Mesendoderm (in vitro differentiated cells): ENCODE data around the gene VAT1.

Experiments
- DNase-seq: peaks from one replicate; pipeline ENCODE4 v3.0.0; 2013
- H2AK5ac ChIP-seq: 2 replicates; pipeline ENCODE4 v1.6.1; 2013; ENCODE audit warnings: low read length, inconsistent platforms
- H2BK120ac ChIP-seq: 2 replicates; pipeline ENCODE4 v1.6.1; 2013; ENCODE audit warnings: low read depth, mild to moderate bottlenecking, low read length, moderate library complexity, mixed read lengths
- H2BK15ac ChIP-seq: replicated peaks from 2 replicates; pipeline ENCODE4 v1.6.1; 2013; ENCODE audit warnings: low read depth, mild to moderate bottlenecking, moderate library complexity
- H2BK5ac ChIP-seq: 2 replicates; pipeline ENCODE4 v1.6.1; 2013; ENCODE audit warnings: low read length, inconsistent platforms
- H3K18ac ChIP-seq: 2 replicates; pipeline ENCODE4 v1.6.1; 2013; ENCODE audit warnings: mild to moderate bottlenecking, low read length, mixed read lengths
- H3K23ac ChIP-seq: one replicate; pipeline ENCODE4 v1.6.1; 2013; ENCODE audit warnings: low read length
- H3K27ac ChIP-seq: 2 replicates; pipeline ENCODE4 v1.5.1; 2013; ENCODE audit warnings: low read depth, mild to moderate bottlenecking, inconsistent platforms, low read length, moderate library complexity
- H3K27me3 ChIP-seq: 2 replicates; pipeline ENCODE4 v1.6.1; 2013; ENCODE audit warnings: low read length, control low read depth, mild to moderate bottlenecking, inconsistent platforms; ENCODE audit not compliant: insufficient read depth, poor library complexity
- H3K36me3 ChIP-seq: 2 replicates; pipeline ENCODE4 v1.6.1; 2013; ENCODE audit warnings: low read length, inconsistent platforms; ENCODE audit not compliant: control insufficient read depth, insufficient read depth
- H3K4ac ChIP-seq: one replicate; pipeline ENCODE4 v1.6.1; 2013; ENCODE audit warnings: low read depth, mild to moderate bottlenecking, low read length, moderate library complexity
- H3K4me1 ChIP-seq: 2 replicates; pipeline ENCODE4 v1.6.1; 2013; ENCODE audit warnings: low read depth, low read length, inconsistent platforms; ENCODE audit not compliant: control insufficient read depth
- H3K4me2 ChIP-seq: 2 replicates; pipeline ENCODE4 v1.6.1; 2013; ENCODE audit warnings: low read length
- H3K4me3 ChIP-seq: 2 replicates; pipeline ENCODE4 v1.5.1; 2013; ENCODE audit warnings: mild to moderate bottlenecking, low read length
- H3K56ac ChIP-seq: one replicate; pipeline ENCODE4 v1.6.1; 2013; ENCODE audit warnings: low read length
- H3K79me1 ChIP-seq: 2 replicates; pipeline ENCODE4 v1.6.1; 2013; ENCODE audit warnings: low read length, inconsistent platforms
- H3K79me2 ChIP-seq: 2 replicates; pipeline ENCODE4 v1.6.1; 2013; ENCODE audit warnings: mild to moderate bottlenecking, low read length; ENCODE audit not compliant: control insufficient read depth, insufficient read depth
- H3K9ac ChIP-seq: 2 replicates; pipeline ENCODE4 v1.6.1; 2013; ENCODE audit warnings: low read length, inconsistent platforms
- H4K5ac ChIP-seq: one replicate; pipeline ENCODE4 v1.6.1; 2013; ENCODE audit warnings: low read length
- H4K8ac ChIP-seq: one replicate; pipeline ENCODE4 v1.6.1; 2013; ENCODE audit warnings: low read depth, mild to moderate bottlenecking, control low read depth, low read length, moderate library complexity
- WGBS: extraction: QIAGEN DNeasy Blood & Tissue Kit; methylation state at CpG from one replicate; pipeline ENCODE4 v1.1.7; 2013; ENCODE audit warnings: low lambda C conversion rate, missing lambda C conversion rate; ENCODE audit not compliant: insufficient coverage; ENCODE audit errors: extremely low coverage; 5-methylcytosine and 5-hydroxymethylcytosine counted together

The VAT1 gene

GRCh38 chr17:43042025-43042628 lies 19.9 kb upstream of the VAT1 start:
- H4K8ac ChIP-seq: no peak overlapping the region
- no peak overlapping the region for H3K4me3 ChIP-seq
- peak overlapping the region; percentile 53 for H3K27ac ChIP-seq
- peak overlapping the region; percentile 40 for H2BK5ac ChIP-seq
- H3K23ac ChIP-seq: no peak overlapping the region
- no peak overlapping the region for H4K5ac ChIP-seq
- H3K4me1 ChIP-seq: peaks cover 15% of the 10 kb centered on the region
- H2BK15ac ChIP-seq: no peak overlapping the region
- no peak overlapping the region for H2BK120ac ChIP-seq
- H3K4me2 ChIP-seq: no peak overlapping the region
- H3K79me2 ChIP-seq: no peaks in the 10 kb centered on the region
- peak overlapping the region; percentile 65 for H3K56ac ChIP-seq
- H2AK5ac ChIP-seq: no peak overlapping the region
- H3K4ac ChIP-seq: no peak overlapping the region
- H3K79me1 ChIP-seq: no peaks in the 10 kb centered on the region
- peak; percentile 31 for DNase-seq
- WGBS: no CpG with 5 or more reads among the region's 5 CpGs
- H3K36me3 ChIP-seq: no peaks in the 10 kb centered on the region
- peak overlapping the region; percentile 33 for H3K18ac ChIP-seq
- no peaks in the 10 kb centered on the region for H3K27me3 ChIP-seq
- H3K9ac ChIP-seq: peak overlapping the region; percentile 27

- no peak for DNase-seq
- Histone ChIP-seq H3K56ac (no peak overlapping the region), H3K27ac (no peak overlapping the region), H3K36me3 (no peaks in the 10 kb centered on the region), H3K27me3 (no peaks in the 10 kb centered on the region), H2BK5ac (no peak overlapping the region), H3K18ac (no peak overlapping the region), H3K4me2 (no peak overlapping the region), H3K9ac (no peak overlapping the region), H3K79me2 (no peaks in the 10 kb centered on the region), H4K5ac (no peak overlapping the region), H3K23ac (no peak overlapping the region), H3K4ac (no peak overlapping the region), H4K8ac (no peak overlapping the region), H2BK15ac (no peak overlapping the region), H3K4me3 (no peak overlapping the region), H2BK120ac (no peak overlapping the region), H3K4me1 (peaks cover 15% of the 10 kb centered on the region), H3K79me1 (no peaks in the 10 kb centered on the region), H2AK5ac (no peak overlapping the region)
- WGBS: no CpG with 5 or more reads among the region's 2 CpGs
These were observed 18.5 kb upstream of the VAT1 start for GRCh38 chr17:43040655-43041054.

GRCh38 chr17:43039646-43040045 lies 17.5 kb upstream of the VAT1 start:
- H3K4me3 ChIP-seq: no peak overlapping the region
- H3K27me3 ChIP-seq: no peaks in the 10 kb centered on the region
- no peaks in the 10 kb centered on the region for H3K36me3 ChIP-seq
- H3K56ac ChIP-seq: no peak overlapping the region
- H2BK5ac ChIP-seq: no peak overlapping the region
- H3K9ac ChIP-seq: no peak overlapping the region
- H2BK120ac ChIP-seq: no peak overlapping the region
- H3K18ac ChIP-seq: no peak overlapping the region
- H3K4me2 ChIP-seq: no peak overlapping the region
- no peak overlapping the region for H3K4ac ChIP-seq
- WGBS: no CpG with 5 or more reads among the region's 2 CpGs
- H3K79me2 ChIP-seq: no peaks in the 10 kb centered on the region
- no peak overlapping the region for H4K8ac ChIP-seq
- no peak overlapping the region for H2BK15ac ChIP-seq
- no peak overlapping the region for H3K27ac ChIP-seq
- no peak overlapping the region for H2AK5ac ChIP-seq
- no peak for DNase-seq
- H4K5ac ChIP-seq: no peak overlapping the region
- H3K23ac ChIP-seq: no peak overlapping the region
- peaks cover 17% of the 10 kb centered on the region for H3K4me1 ChIP-seq
- no peaks in the 10 kb centered on the region for H3K79me1 ChIP-seq

- no CpG with 5 or more reads among the region's 3 CpGs for WGBS
- H4K5ac ChIP-seq: no peak overlapping the region
- H3K18ac ChIP-seq: no peak overlapping the region
- H3K79me1 ChIP-seq: no peaks in the 10 kb centered on the region
- H3K9ac ChIP-seq: no peak overlapping the region
- H3K36me3 ChIP-seq: no peaks in the 10 kb centered on the region
- H3K27ac ChIP-seq: no peak overlapping the region
- H3K4ac ChIP-seq: no peak overlapping the region
- no peak overlapping the region for H2BK120ac ChIP-seq
- no peak overlapping the region for H2BK15ac ChIP-seq
- H3K79me2 ChIP-seq: no peaks in the 10 kb centered on the region
- H3K4me1 ChIP-seq: peaks cover 3% of the 10 kb centered on the region
- H3K23ac ChIP-seq: no peak overlapping the region
- no peaks in the 10 kb centered on the region for H3K27me3 ChIP-seq
- no peak overlapping the region for H4K8ac ChIP-seq
- H2BK5ac ChIP-seq: no peak overlapping the region
- no peak overlapping the region for H2AK5ac ChIP-seq
- peak overlapping the region; percentile 59 for H3K56ac ChIP-seq
- no peak for DNase-seq
- H3K4me3 ChIP-seq: no peak overlapping the region
- H3K4me2 ChIP-seq: no peak overlapping the region
These were observed 12.7 kb upstream of the VAT1 start for GRCh38 chr17:43034894-43035293.

- Histone ChIP-seq H2BK5ac (no peak overlapping the region), H2AK5ac (no peak overlapping the region), H3K79me1 (no peaks in the 10 kb centered on the region), H3K4me2 (no peak overlapping the region), H2BK120ac (no peak overlapping the region), H3K4ac (no peak overlapping the region), H3K27me3 (no peaks in the 10 kb centered on the region), H3K18ac (no peak overlapping the region), H2BK15ac (no peak overlapping the region), H4K5ac (no peak overlapping the region), H3K9ac (peak overlapping the region; percentile 3), H3K79me2 (no peaks in the 10 kb centered on the region), H4K8ac (no peak overlapping the region), H3K56ac (peak overlapping the region; percentile 59), H3K4me1 (peaks cover 3% of the 10 kb centered on the region), H3K4me3 (no peak overlapping the region), H3K36me3 (no peaks in the 10 kb centered on the region), H3K23ac (no peak overlapping the region), H3K27ac (peak overlapping the region; percentile 3)
- no CpG with 5 or more reads among the region's 12 CpGs for WGBS
- peak; percentile 84 for DNase-seq
These were observed 12.0 kb upstream of the VAT1 start for GRCh38 chr17:43033948-43034881.
